Sigmoid colon (tissue), 4 donors: Measurements from ENCODE around the gene EVI2B.

Experiments used
- EP300 ChIP-seq, 4 donors: sonication (generic); formaldehyde crosslinking; IDR thresholded peaks; one replicate each; pipeline ENCODE4 v1.6.1; 2017; ENCODE audit warnings: antibody characterized with exemption in 4 of 4
- POLR2A ChIP-seq, 2 donors: fragments of 450-650 bp; IDR thresholded peaks; one replicate each; pipeline ENCODE4 v1.6.1; 2016; ENCODE audit warnings: antibody characterized with exemption in 2 of 2, mild to moderate bottlenecking in 2 of 2, moderate library complexity in 2 of 2
- TF ChIP-seq, protein P1 (sequence below), 4 experiments: fragments of 450-650 bp in 3 of 4; fragments of 200-600 bp in 1 of 4; IDR thresholded peaks; one replicate each; pipeline ENCODE4 v1.5.1; 2016 to 2019; ENCODE audit warnings: antibody characterized with exemption in 4 of 4, mild to moderate bottlenecking in 3 of 4, moderate library complexity in 2 of 4

DNA sequence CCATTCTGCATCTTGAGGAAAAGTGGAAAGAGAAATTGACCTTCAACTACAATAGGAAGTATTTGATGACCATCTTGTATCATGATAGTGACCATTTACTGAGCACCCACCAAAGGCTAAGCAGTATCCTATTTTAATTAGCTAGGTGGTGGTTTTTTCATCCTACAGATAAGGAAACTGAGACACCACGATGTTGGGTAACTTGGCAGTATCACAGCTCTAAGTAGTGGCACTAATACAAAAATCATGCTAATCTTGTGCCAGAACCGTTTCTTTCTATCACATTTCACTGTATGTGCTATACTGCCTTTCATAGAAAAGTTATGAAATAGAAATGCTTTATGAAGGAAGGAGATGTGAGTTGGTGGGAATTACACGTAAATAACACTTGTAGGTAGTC, 2.3 kb downstream of the EVI2B start:
- TF ChIP-seq, protein P1, sequence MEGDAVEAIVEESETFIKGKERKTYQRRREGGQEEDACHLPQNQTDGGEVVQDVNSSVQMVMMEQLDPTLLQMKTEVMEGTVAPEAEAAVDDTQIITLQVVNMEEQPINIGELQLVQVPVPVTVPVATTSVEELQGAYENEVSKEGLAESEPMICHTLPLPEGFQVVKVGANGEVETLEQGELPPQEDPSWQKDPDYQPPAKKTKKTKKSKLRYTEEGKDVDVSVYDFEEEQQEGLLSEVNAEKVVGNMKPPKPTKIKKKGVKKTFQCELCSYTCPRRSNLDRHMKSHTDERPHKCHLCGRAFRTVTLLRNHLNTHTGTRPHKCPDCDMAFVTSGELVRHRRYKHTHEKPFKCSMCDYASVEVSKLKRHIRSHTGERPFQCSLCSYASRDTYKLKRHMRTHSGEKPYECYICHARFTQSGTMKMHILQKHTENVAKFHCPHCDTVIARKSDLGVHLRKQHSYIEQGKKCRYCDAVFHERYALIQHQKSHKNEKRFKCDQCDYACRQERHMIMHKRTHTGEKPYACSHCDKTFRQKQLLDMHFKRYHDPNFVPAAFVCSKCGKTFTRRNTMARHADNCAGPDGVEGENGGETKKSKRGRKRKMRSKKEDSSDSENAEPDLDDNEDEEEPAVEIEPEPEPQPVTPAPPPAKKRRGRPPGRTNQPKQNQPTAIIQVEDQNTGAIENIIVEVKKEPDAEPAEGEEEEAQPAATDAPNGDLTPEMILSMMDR (IDR thresholded peaks at IDR 0.05) = no peak
- TF ChIP-seq POLR2A (IDR thresholded peaks at IDR 0.05) = no peak
- no peak for TF ChIP-seq EP300 (IDR thresholded peaks at IDR 0.05)
